SK-N-MC (cell line): ENCODE results near the gene PITPNC1.

Source experiments
- EZH2 ChIP-seq: fragments of 200-600 bp; sonication (generic); IDR thresholded peaks from one replicate; pipeline ENCODE4 v1.6.1; 2017; ENCODE audit warnings: antibody characterized with exemption
- FOXP2 ChIP-seq: optimal IDR thresholded peaks from 2 replicates; pipeline ENCODE3; 2011; ENCODE audit warnings: mild to moderate bottlenecking, moderate library complexity; ENCODE audit not compliant: insufficient read depth; ENCODE audit errors: extremely low read length, control extremely low read depth
- POLR2AphosphoS5 ChIP-seq: IDR thresholded peaks from 2 replicates; pipeline ENCODE4 v1.6.1; 2012; ENCODE audit warnings: mild to moderate bottlenecking, low read depth, low read length, borderline replicate concordance

- TF ChIP-seq EZH2 (no peak), POLR2AphosphoS5 (no peak), FOXP2 (no peak)
These were observed 352.8 kb downstream of the PITPNC1 start for GRCh38 chr17:67729903-67730302.
